Adipocyte (in vitro differentiated cells): ENCODE results near the gene PFKM.
A peak's percentile ranks its signal among the peaks of the same experiment; 100 is the strongest.

Source experiments
- DNase-seq: peaks from one replicate; pipeline ENCODE4 v3.0.0-alpha.2; 2015; ENCODE audit warnings: low read depth
- H3K27me3 ChIP-seq: replicated peaks from 2 replicates; pipeline ENCODE4 v1.7.0; 2013; ENCODE audit warnings: mild to moderate bottlenecking, low read length, moderate library complexity; ENCODE audit not compliant: control insufficient read depth, insufficient read depth
- H3K36me3 ChIP-seq: 2 replicates; pipeline ENCODE4 v1.7.0; 2013; ENCODE audit warnings: low read length, mild to moderate bottlenecking, moderate library complexity; ENCODE audit not compliant: control insufficient read depth, insufficient read depth, severe bottlenecking
- H3K4me1 ChIP-seq: 2 replicates; pipeline ENCODE4 v1.7.0; 2013; ENCODE audit warnings: mild to moderate bottlenecking, low read length, moderate library complexity; ENCODE audit not compliant: control insufficient read depth, insufficient read depth
- H3K4me3 ChIP-seq: 2 replicates; pipeline ENCODE4 v1.7.0; 2013; ENCODE audit warnings: mild to moderate bottlenecking, low read length, moderate library complexity
- H3K9ac ChIP-seq: 2 replicates; pipeline ENCODE4 v1.7.0; 2013; ENCODE audit warnings: mild to moderate bottlenecking, low read length, moderate library complexity
- H3K9me3 ChIP-seq: 2 replicates; pipeline ENCODE4 v1.7.0; 2013; ENCODE audit warnings: mild to moderate bottlenecking, low read length, moderate library complexity; ENCODE audit not compliant: control insufficient read depth

Gene PFKM

DNA sequence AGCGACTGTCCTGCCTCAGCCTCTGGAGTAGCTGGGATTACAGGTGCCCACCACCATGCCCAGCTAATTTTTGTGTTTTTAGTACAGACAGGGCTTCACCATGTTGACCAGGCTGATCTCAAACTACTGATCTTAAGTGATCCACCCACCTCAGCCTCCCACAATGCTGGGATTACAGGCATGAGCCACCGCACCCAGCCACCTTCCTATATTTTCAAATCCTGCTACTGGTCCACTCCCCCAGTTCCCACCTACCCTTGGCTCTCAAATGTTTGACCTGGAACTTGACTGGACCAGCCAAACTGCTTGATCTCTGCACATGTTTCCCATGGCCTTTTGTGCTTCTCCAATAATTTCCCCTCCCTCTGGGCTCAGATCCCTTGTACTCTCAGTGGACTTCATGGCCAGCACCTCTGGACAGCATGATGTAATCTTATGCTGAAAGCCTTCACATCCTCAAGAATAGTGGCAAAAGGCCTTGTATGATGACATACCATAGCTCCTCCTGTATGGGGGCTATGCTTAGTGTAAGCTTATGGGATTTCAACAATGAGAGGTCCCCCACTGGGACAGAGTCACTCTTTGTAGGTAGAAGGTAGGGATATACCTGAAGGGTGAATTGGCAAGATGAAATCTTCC lies 61.8 kb downstream of the PFKM start:
- Histone ChIP-seq H3K4me1 (peaks cover 15% of the 10 kb centered on the region), H3K27me3 (peaks cover 30% of the 10 kb centered on the region)

GRCh38 chr12:48182631-48183030 lies 63.5 kb downstream of the PFKM start:
- peaks cover 23% of the 10 kb centered on the region for H3K27me3 ChIP-seq
- H3K9ac ChIP-seq = peak overlapping the region; percentile 47
- peak overlapping the region; percentile 83 for H3K4me3 ChIP-seq
- H3K9me3 ChIP-seq = no peaks in the 10 kb centered on the region
- peaks cover 12% of the 10 kb centered on the region for H3K4me1 ChIP-seq
- no peaks in the 10 kb centered on the region for H3K36me3 ChIP-seq
- no peak for DNase-seq

More for the DNA sequence above, 61.8 kb downstream of the PFKM start:
- H3K9ac ChIP-seq = no peak overlapping the region
- H3K9me3 ChIP-seq = no peaks in the 10 kb centered on the region
- no peaks in the 10 kb centered on the region for H3K36me3 ChIP-seq
- H3K4me3 ChIP-seq = no peak overlapping the region
- DNase-seq = no peak

- DNase-seq = peak; percentile 88
- H3K9me3 ChIP-seq = no peaks in the 10 kb centered on the region
- H3K4me3 ChIP-seq = peak within 1 kb of the TSS; percentile 83
- peaks cover 20% of the 10 kb centered on the region for H3K27me3 ChIP-seq
- peaks cover 12% of the 10 kb centered on the region for H3K4me1 ChIP-seq
- no peaks in the 10 kb centered on the region for H3K36me3 ChIP-seq
- peak within 1 kb of the TSS; percentile 47 for H3K9ac ChIP-seq
These were observed 64.1 kb downstream of the PFKM start, which contains the start of gene CCDC184 for GRCh38 chr12:48183091-48183875. Gene CCDC184, plus strand, starts transcription at chr12:48183644. Its CDS starts 479 bp downstream, at chr12:48184123.

GRCh38 chr12:48183876-48184548 lies 64.8 kb downstream of the PFKM start:
- DNase-seq = no peak
- H3K36me3 ChIP-seq = no peaks in the 10 kb centered on the region
- H3K4me1 ChIP-seq = peaks cover 16% of the 10 kb centered on the region
- peak overlapping the region; percentile 83 for H3K4me3 ChIP-seq
- H3K9ac ChIP-seq = peak overlapping the region; percentile 47
- no peaks in the 10 kb centered on the region for H3K9me3 ChIP-seq
- H3K27me3 ChIP-seq = peaks cover 15% of the 10 kb centered on the region

- H3K27me3 ChIP-seq = peaks cover 9% of the 10 kb centered on the region
- no peak for DNase-seq
- no peak overlapping the region for H3K9ac ChIP-seq
- no peaks in the 10 kb centered on the region for H3K36me3 ChIP-seq
- H3K4me1 ChIP-seq = peaks cover 16% of the 10 kb centered on the region
- no peaks in the 10 kb centered on the region for H3K9me3 ChIP-seq
- no peak overlapping the region for H3K4me3 ChIP-seq
These were observed 65.4 kb downstream of the PFKM start for GRCh38 chr12:48184549-48184922.

DNA sequence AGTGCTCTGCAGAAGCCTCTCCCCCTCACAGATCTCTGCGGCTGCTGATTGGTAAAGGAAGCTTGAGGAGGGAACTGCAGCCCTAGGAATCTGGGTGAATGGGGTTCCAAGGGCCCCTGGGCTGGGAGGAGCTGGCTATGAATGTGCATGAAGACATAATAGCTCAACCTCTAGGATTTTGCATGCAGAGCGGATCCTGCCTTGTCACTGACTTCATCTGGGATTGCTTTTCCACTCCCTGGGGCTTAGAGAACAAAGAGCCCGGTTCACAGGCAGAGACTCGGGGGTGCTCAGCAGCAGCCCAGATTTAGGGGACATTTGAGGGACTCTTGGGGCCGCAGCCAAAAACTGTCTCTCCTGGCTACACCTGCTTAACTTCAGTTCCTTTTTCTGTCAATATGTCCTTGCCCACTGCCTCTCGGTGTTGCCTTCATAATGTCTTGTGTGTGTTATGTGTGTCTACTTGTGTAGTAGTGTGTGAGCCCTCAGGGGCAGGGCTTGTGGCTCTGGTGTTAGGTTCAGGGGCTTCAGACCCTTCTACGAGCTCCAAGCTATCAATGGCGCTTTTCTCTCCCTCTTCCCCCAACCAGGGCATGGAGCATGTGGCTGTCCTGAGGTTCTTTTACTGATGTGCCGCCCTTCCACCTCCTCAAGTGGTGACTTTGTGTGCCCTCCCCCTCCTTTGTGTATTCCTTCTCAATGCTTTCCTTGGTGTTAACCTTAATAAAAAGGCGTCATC lies 66.2 kb downstream of the PFKM start:
- H3K27me3 ChIP-seq = peaks cover 4% of the 10 kb centered on the region
- no peak for DNase-seq
- H3K4me3 ChIP-seq = no peak overlapping the region

DNA sequence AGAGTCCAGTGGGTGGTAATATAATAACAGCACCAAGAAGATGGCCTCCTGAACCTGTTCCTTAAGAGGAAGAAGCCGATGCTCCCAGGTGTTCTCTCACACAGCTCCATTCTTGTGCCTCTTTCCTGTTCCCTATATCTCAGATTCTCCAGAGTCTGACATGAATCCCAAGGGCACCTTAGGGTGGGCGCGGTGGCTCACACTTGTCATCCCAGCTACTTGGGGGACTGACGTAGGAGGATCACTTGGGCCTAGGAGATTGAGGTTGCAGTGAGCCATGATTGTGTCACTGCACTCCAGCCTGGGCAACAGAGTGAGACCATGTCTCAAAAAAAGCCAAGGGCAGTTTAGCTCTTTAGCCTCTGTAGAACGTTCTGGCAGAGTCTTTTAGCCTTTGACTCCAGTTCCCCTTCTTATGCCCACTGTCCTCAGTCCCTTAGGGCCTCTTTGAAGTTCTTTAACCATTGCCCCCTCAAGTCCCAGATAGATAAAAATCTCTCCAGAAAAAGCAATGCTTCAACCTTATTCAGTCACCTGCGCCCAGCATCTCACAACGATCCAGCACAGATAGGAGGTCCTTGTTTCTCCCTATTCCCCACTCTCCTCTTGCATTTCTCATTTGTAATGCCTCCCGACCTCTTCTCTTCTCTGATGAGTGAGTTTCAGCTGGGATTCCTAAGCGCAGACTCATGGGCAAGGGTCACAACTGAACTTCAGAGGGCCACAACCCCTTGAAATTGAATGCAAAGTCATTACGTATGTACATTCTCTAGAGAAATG lies 68.9 kb downstream of the PFKM start:
- Histone ChIP-seq H3K36me3 (no peaks in the 10 kb centered on the region), H3K4me1 (peaks cover 7% of the 10 kb centered on the region), H3K4me3 (no peak overlapping the region), H3K9me3 (no peaks in the 10 kb centered on the region), H3K9ac (no peak overlapping the region), H3K27me3 (no peaks in the 10 kb centered on the region)
- no peak for DNase-seq

More for the DNA sequence above, 66.2 kb downstream of the PFKM start:
- no peak overlapping the region for H3K9ac ChIP-seq
- no peaks in the 10 kb centered on the region for H3K36me3 ChIP-seq
- H3K9me3 ChIP-seq = no peaks in the 10 kb centered on the region
- peaks cover 16% of the 10 kb centered on the region for H3K4me1 ChIP-seq

GRCh38 chr12:48189331-48190125 lies 70.4 kb downstream of the PFKM start:
- H3K27me3 ChIP-seq = no peaks in the 10 kb centered on the region
- peaks cover 8% of the 10 kb centered on the region for H3K4me1 ChIP-seq
- DNase-seq = peak; percentile 89

GRCh38 chr12:48191096-48191495 lies 71.9 kb downstream of the PFKM start:
- Histone ChIP-seq H3K4me3 (no peak overlapping the region), H3K4me1 (peaks cover 15% of the 10 kb centered on the region), H3K9me3 (no peaks in the 10 kb centered on the region), H3K36me3 (no peaks in the 10 kb centered on the region), H3K27me3 (no peaks in the 10 kb centered on the region), H3K9ac (no peak overlapping the region)
- no peak for DNase-seq

More at GRCh38 chr12:48189331-48190125, 70.4 kb downstream of the PFKM start:
- Histone ChIP-seq H3K4me3 (no peak overlapping the region), H3K36me3 (no peaks in the 10 kb centered on the region), H3K9ac (no peak overlapping the region), H3K9me3 (no peaks in the 10 kb centered on the region)

DNA sequence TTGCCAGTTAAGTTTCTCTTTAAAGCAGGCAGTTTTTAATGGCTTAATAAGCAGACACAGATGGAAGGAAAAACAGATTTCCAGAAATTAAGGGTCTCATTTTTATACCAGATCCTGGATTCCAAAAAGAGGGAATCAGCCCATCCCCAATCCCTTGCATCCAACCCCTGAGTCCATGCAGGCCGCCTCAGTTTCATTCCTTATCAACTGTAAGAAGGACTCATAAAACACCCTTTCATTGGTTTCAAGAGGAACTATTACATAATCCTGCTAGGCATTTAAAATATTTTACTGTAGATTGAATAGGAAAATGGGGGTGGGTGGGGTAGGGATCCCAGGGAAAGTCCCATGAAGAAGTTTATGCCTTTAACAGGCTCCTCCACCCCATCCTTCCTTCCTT lies 73.7 kb downstream of the PFKM start:
- H3K9ac ChIP-seq = no peak overlapping the region
- DNase-seq = no peak
- peaks cover 24% of the 10 kb centered on the region for H3K4me1 ChIP-seq
- no peaks in the 10 kb centered on the region for H3K9me3 ChIP-seq
- no peaks in the 10 kb centered on the region for H3K36me3 ChIP-seq
- H3K27me3 ChIP-seq = no peaks in the 10 kb centered on the region
- no peak overlapping the region for H3K4me3 ChIP-seq
